Posterior vena cava (tissue), 2 donors: ENCODE results near the gene HEXB. TPM values are rescaled to one million over a fixed set of nuclear protein-coding genes. Genes with fewer than 3 reads are reported as not detected.

Experiments used
- total RNA-seq, 2 donors: library from RNA; stranded (reverse); fragmentation: NEBNext Ultra II Directional; extraction: Animal tissue kit (Norgen Biotek cat#: 25700); gene quantifications; one replicate each; pipeline ENCODE4 v1.2.1, GENCODE V29; 2021
- donor health status: DM: yes; HTN: yes; CAD: no.
- donor health status: DM: yes; HTN: yes; CAD: no.

Gene HEXB
- total RNA-seq, 2 donors from 2014 or later, result 156 to 209 TPM

Other genes with a start within 250 kb of the HEXB start
- 10 to 100 TPM; 12.4 to 12.7 TPM for gene ENC1, start 44.5 kb upstream of the HEXB start, total RNA-seq
- 10 to 100 TPM; 12.9 to 16.1 TPM for gene GFM2, start 81.9 kb downstream of the HEXB start, total RNA-seq
- 10 to 100 TPM; 54.8 to 82.8 TPM for gene NSA2, start 82.0 kb downstream of the HEXB start, total RNA-seq
- under 1 TPM; 0.43 to 0.65 TPM for gene FAM169A, start 181.2 kb downstream of the HEXB start, total RNA-seq